22Rv1 (cell line): ENCODE measurements around the gene STBD1.

Experiments
- H3K27ac ChIP-seq: fragments of 450-650 bp; 2 replicates; pipeline ENCODE4 v1.5.1; 2017
- CTCF ChIP-seq: fragments of 450-650 bp; IDR thresholded peaks from 2 replicates; pipeline ENCODE4 v1.5.1; 2017; ENCODE audit warnings: mild to moderate bottlenecking
- ZFX ChIP-seq: fragments of 450-650 bp; IDR thresholded peaks from 2 replicates; pipeline ENCODE4 v1.6.1; 2017; ENCODE audit warnings: antibody characterized with exemption, borderline replicate concordance

The STBD1 gene

GRCh38 chr4:76270244-76271175 lies 36.0 kb upstream of the STBD1 start:
- TF ChIP-seq ZFX, result no peak
- no peak for TF ChIP-seq CTCF

GRCh38 chr4:76271248-76271647 lies 35.3 kb upstream of the STBD1 start:
- no peak overlapping the region for H3K27ac ChIP-seq
- TF ChIP-seq CTCF, result no peak
- no peak for TF ChIP-seq ZFX

More at GRCh38 chr4:76270244-76271175, 36.0 kb upstream of the STBD1 start:
- no peak overlapping the region for H3K27ac ChIP-seq

GRCh38 chr4:76272073-76272472 lies 34.5 kb upstream of the STBD1 start:
- TF ChIP-seq CTCF, result no peak
- no peak for TF ChIP-seq ZFX

GRCh38 chr4:76272582-76272981 lies 34.0 kb upstream of the STBD1 start:
- H3K27ac ChIP-seq, result no peak overlapping the region
- TF ChIP-seq ZFX (no peak), CTCF (no peak)

More at GRCh38 chr4:76272073-76272472, 34.5 kb upstream of the STBD1 start:
- no peak overlapping the region for H3K27ac ChIP-seq

- no peak for TF ChIP-seq CTCF
- no peak for TF ChIP-seq ZFX
- no peak overlapping the region for H3K27ac ChIP-seq
Observed at GRCh38 chr4:76272999-76273398, 33.5 kb upstream of the STBD1 start.

GRCh38 chr4:76275486-76276124 lies 30.9 kb upstream of the STBD1 start:
- H3K27ac ChIP-seq, result no peak overlapping the region
- no peak for TF ChIP-seq ZFX
- TF ChIP-seq CTCF, result no peak

GRCh38 chr4:76276813-76277212 lies 29.7 kb upstream of the STBD1 start:
- TF ChIP-seq ZFX (no peak), CTCF (no peak)
- H3K27ac ChIP-seq, result no peak overlapping the region
